ENCODE measurements around the gene ZNF157.

GRCh38 chrX:47420265-47420664, 49.9 kb downstream of the ZNF157 start:
- no peak for TF ChIP-seq CTCF (IDR thresholded peaks at IDR 0.05 in 4 of 5, conservative IDR thresholded peaks at IDR 0.05 in 1 of 5)
- no peak for TF ChIP-seq POLR2A (IDR thresholded peaks at IDR 0.05)
